Embryonic facial prominence (tissue), 1 donor: ENCODE results near the gene IL1RAPL2.
"Not testable (repeated sequence)": the region's sequence is repeated elsewhere in the genome, so short reads cannot be mapped to it uniquely, and the experiment has no call there.

Experiments used
- DNase-seq: peaks from one replicate; pipeline ENCODE4 v3.0.0-alpha.2; 2016; ENCODE audit errors: extremely low spot score

The IL1RAPL2 gene

GRCh38 chrX:104565791-104566680, at the start of gene IL1RAPL2:
Gene IL1RAPL2, plus strand, starts transcription at chrX:104566199.
- DNase-seq: no peak

- DNase-seq: no peak
Measured at GRCh38 chrX:104522386-104522785, 43.6 kb upstream of the IL1RAPL2 start.

- no peak for DNase-seq
Measured at GRCh38 chrX:104523858-104524257, 42.1 kb upstream of the IL1RAPL2 start.

GRCh38 chrX:104539081-104539480, 26.9 kb upstream of the IL1RAPL2 start:
- DNase-seq: no peak

GRCh38 chrX:104542447-104542846, 23.6 kb upstream of the IL1RAPL2 start:
- DNase-seq: not testable (repeated sequence)

GRCh38 chrX:104564335-104564734, 1.7 kb upstream of the IL1RAPL2 start:
- DNase-seq: no peak

- DNase-seq: no peak
Measured at GRCh38 chrX:104564921-104565703, 887 bp upstream of the IL1RAPL2 start.

- no peak for DNase-seq
Measured at GRCh38 chrX:104566681-104567501, 892 bp downstream of the IL1RAPL2 start.

- DNase-seq: no peak
Measured at GRCh38 chrX:104567506-104567905, 1.5 kb downstream of the IL1RAPL2 start.

GRCh38 chrX:104568304-104568915, 2.4 kb downstream of the IL1RAPL2 start:
- DNase-seq: no peak

- DNase-seq: no peak
Measured at GRCh38 chrX:104618106-104618895, 52.3 kb downstream of the IL1RAPL2 start.

- DNase-seq: no peak
Measured at GRCh38 chrX:104621781-104622180, 55.8 kb downstream of the IL1RAPL2 start.

GRCh38 chrX:104641176-104641575, 75.2 kb downstream of the IL1RAPL2 start:
- DNase-seq: no peak

GRCh38 chrX:104647084-104647483, 81.1 kb downstream of the IL1RAPL2 start:
- DNase-seq: no peak

GRCh38 chrX:104659005-104659744, 93.2 kb downstream of the IL1RAPL2 start:
- DNase-seq: no peak

GRCh38 chrX:104660092-104660491, 94.1 kb downstream of the IL1RAPL2 start:
- DNase-seq: no peak

GRCh38 chrX:104662694-104663093, 96.7 kb downstream of the IL1RAPL2 start:
- no peak for DNase-seq

GRCh38 chrX:104665691-104666090, 99.7 kb downstream of the IL1RAPL2 start:
- DNase-seq: no peak

GRCh38 chrX:104668550-104668949, 102.6 kb downstream of the IL1RAPL2 start:
- DNase-seq: peak; percentile 25

- DNase-seq: no peak
Measured at GRCh38 chrX:104669063-104669462, 103.1 kb downstream of the IL1RAPL2 start.
